ENCODE data around the gene STK32C.
"Not testable (repeated sequence)": the region's sequence is repeated elsewhere in the genome, so short reads cannot be mapped to it uniquely, and the experiment has no call there.

The STK32C gene

DNA sequence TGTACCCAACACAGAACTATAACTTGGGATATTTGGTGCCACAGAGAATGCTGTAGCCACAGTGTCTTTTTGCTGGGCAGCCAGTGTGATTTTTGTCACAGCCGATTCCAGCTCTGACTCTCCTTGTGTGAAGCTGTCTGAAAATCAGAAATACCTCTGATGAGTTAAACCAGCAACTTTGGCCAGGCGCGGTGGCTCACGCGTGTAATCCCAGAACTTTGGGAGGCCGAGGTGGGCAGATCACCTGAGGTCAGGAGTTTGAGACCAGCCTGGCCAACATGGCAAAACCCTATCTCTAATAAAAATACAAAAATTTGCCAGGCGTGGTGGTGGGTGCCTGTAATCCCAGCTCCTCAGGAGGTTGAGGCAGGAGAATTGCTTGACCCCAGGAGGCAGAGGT lies 30.1 kb upstream of the STK32C start:
- not testable (repeated sequence) for DNase-seq (ENCODE audit: low spot score)

DNA sequence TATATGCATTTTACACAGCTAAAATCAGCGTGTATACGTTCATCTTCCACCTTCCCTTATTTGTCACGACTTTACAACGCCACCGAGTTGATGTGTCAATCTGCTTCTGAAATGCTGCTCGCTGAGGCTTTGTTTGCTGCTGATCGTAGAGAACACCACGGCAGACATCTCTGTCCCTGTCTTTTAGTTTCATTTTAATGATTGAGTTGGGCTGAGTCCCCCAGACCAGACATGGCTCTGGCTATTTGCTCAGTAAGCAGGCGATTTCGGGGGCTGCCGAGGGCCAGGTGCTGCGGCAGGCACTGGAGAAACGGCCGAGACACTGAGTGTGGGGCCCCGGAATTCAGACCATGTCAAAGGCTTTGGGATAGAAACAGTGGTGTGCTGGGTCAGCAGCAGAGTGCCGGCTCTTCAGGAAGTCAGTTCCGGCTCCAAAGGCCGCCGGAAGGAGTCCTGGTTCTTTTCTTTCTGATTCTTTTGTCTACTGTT lies 29.2 kb upstream of the STK32C start:
- peak; percentile 28 for DNase-seq (ENCODE audit: low spot score)

DNA sequence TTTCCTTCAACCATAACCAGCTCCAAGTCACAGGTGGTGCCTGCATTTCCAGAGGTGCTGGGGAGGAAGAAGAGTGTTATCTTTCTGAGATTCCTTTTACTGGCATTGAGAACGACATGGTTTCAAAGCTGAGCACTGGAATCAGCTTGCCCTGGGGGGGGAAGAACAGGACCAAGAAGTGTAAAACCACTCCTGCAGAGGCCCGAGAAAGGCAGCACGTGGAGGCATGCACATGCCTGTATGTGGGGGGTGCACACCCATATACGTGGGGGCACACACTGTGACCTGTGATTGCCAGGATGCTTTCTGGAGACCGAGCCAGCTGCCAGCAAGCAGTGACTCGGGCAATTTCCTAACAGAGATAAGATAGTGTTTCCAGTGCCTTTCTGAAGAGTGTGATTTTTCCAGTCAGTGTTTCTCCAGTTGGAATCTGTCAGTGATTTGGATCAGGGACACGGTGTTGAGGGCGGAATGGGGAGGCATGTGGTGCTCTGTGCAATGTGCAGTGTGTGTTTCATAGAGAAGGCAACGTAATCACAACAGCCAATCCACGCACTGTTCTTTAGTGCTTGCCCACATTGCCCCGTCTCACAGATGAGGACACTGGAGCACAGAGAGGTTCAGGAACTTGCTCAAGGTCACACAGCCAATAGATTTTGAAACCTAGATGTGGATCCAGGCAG lies 28.5 kb upstream of the STK32C start:
- no peak for DNase-seq (ENCODE audit: low spot score)

DNA sequence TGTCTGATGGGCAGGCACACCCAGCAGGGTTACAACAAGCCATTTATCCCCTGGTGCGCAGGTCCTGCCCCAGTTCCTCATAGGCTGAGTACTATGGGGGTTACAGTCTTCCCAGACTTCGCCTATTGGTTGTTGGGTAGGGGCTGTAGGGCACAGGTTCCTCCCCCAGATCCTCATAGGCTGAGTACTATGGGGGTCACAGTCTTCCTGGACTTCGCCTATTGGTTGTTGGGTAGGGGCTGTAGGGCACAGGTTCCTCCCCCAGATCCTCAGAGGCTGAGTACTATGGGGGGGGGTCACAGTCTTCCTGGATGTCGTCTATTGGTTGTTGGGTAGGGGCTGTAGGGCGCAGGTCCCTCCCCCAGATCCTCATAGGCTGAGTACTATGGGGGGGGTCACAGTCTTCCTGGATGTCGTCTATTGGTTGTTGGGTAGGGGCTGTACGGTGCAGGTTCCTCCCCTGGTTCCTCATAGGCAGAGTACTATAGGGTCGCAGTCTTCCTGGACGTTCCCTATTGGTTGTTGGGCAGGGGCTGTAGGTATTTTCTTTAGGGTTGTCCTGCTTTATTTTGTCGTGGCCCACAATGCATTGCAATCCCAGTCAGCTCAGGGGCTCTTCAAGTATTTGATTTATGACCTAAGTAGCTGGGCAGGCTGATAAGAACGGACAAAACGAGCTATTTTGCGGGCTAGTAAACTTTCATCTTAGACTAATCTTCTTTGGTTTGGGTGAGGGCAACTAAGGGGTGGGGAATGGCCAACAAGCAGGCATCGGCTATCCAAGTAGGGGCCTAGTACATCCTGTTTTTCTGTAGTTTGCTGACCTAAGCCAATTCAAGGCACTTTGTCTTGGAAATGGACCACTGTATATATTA lies 27.7 kb upstream of the STK32C start:
- DNase-seq (ENCODE audit: low spot score): no peak

DNA sequence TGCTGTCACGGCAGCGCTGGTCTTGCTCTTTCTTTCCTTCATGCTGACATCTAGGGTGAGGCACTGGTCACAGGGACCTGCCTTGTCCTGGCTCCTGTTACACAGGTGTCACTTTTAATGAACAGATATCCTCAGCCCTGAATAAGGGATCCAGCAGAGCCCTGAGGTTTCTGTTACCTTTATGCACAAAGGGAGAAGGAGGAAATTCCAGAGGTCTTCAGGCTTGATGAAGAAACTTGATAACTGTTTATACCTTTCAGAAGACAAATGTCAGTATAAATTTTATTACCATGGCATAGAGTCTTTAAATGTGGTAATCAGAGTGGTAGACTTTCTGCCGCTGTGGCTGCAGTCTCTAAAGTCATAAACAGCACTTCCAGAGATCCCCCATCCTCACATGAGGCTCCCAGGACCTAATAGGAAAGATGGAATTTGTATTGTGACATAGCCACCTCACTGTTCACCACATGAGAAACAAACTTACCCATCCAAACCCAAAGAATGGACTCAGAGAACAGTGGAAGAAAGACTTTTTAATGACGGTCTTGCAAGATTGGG lies 27.0 kb upstream of the STK32C start:
- DNase-seq (ENCODE audit: low spot score): no peak

DNA sequence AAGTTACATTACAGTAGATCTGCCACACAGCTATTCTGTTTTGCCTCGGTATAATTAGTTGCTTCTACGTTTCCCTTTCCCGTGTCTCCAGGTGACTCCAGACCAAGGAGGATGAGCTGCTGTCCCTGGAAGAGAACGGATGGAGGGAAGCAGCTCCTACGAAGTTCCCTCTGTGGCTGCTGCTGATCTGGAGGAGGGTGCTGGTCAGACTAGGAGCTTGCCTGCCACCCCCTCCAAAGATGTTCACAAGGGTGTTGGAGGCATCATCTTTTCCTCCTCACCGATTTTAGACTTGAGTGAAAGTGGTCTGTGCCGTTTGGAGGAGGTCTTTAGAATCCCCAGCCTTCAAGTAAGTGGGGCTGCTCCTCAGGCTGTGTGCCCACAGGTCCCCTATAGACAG lies 25.6 kb upstream of the STK32C start:
- no peak for DNase-seq (ENCODE audit: low spot score)

DNA sequence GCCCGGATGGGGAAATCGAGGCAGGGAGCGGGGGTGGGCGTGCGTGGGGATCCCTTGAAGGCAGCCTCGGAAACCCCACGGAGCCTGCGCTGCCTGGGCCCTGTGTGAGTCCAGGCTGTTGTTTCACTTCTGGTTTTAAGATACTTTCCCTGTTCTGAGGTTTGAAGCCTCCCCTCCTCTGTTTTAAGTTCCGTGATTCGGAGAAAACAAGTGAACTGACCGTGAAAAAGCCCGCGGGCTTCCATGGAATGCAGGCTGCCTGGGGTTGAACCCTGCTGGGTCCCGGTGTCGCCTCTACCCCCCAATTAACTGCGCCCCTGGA lies 24.6 kb upstream of the STK32C start:
- no peak for DNase-seq (ENCODE audit: low spot score)

DNA sequence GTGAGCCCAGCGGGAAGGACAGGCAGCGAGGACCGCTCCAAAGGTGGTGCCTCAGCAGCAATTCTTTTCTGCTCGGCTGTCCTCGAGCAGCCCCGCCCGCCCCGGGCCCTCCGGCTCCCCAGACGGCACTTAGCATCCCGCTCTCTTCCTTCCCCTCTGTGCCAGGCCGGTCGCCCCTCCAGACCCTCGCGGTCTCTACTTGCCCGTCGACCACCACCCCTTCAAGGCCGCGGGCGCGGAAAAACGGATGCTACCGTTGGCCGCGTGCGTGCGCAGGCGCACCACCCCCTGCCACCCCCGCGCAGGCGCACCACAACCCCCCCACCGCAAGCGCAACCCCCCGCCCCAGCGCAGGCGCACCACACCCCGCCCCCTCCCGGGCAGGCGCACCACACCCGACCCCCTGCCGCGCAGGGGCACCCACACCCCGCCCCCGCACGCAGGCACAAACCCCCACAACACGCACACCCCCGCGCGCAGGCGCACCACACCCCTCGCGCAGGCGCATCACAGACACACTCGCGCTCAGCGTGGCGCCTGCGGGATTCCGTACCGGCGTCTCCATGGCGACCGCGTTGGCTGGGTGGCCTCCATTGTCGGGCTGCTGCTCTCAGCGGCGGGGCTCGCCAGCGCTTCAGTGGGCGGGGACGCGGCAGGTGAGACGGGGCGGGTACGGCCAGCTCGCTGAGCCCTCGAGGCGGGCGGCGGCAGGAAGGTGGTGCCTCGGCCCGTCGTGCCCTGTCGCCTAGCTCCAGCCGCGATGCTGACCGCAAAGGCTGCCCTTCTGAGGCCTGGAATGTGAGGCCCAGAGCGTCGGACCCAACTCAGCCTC lies 24.1 kb upstream of the STK32C start, which contains the start of gene LRRC27:
TSS of gene LRRC27 (plus strand) at position 593 of the 832 bp plus-strand sequence. CDS start 1,332 bp downstream, outside the sequence.
- peak; percentile 95 for DNase-seq (ENCODE audit: low spot score)

DNA sequence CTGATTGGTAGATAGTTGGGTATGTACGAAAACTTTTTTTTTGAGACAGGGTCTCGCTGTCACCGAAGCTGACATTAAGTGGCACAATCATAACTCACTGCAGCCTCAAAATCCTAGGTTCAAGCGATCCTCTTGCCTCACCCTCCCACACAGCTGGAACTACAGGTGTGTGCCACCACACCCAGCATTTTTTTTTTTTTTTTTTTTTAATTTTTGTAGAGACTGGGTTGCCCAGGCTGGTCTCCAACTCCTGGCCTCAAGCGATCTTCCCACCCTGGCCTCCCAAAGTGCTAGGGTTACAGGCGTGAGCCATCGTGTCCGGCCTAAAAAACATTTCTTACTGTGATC lies 22.7 kb upstream of the STK32C start:
- DNase-seq (ENCODE audit: low spot score): no peak

DNA sequence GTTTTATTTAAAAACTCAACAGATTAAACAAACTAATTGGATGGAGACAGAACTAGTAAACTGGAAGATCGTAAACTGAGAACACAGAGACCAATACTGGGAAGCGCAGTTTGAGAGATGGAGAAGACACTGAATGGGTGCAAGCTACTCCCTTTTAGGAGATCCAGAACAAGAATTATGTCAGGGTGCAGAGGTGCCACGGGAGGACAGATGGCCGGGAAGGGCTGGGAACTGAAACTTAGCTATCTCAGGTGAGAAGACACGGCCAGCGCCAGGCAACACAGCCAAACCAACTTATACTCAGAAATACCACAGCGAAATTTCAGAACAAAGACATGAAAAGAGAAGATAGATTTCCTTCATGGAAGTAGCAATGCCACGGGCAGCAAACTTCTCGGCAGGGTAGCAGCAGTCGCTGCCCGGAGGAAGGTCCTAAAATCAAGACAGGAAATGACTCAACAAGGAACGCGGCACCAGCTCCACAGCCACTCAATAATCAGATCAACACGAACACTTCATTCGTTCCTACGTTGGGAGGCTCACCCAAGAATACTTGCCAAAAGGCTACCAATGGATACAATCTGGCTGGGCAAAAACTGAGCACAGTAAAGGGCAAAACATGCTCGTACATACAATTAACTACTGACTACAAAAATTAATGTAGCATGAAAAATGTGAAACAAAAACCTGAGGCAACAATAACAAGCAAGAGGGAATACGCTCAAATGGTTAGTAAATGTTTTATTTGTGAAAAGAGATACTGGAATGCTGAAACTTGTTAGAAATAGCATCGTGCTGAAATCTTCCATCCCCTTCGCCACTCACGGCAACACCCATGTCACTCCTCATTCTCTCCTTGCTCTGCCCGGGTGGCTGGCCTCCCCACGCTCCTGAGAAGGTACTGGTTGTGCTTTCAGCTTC lies 22.1 kb upstream of the STK32C start:
- DNase-seq (ENCODE audit: low spot score): no peak

DNA sequence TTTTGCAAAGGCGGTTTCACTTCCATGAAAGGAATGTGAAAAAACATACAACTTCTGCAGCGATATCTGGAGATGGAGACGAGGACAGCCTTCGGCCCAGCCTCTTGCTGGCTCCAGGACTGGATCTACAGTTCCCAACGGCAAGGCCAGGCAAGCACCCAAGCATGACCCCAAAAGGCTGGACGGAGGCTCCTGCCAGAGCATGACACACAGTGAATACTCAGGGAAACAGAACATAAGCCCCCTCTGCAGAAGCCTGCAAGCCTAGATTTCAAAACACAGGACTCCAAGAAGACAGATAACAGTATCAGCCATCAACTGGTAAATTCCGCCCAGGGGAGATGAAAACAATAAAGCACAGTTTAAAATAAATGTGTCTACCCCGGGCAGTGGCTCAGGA lies 21.0 kb upstream of the STK32C start:
- DNase-seq (ENCODE audit: low spot score): no peak

DNA sequence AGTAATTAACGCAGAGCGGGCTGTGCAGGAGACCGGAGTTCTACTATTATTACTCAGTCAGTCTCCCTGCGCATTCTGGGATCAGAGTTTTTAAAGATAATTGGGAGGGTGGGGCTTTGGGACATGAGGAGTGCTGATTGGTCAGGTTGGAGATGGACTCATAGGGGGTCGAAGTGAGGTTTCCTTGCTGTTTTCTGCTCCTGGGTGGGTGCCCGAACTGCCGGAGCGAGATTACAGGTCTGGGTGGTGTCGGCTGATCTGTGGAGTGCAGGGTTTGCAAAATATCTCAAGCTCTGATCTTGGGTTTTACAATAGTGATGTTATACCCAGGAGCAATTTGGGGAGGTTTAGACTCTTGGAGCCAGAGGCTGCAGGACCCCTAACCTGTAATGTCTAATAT lies 20.4 kb upstream of the STK32C start:
- DNase-seq (ENCODE audit: low spot score): no peak

DNA sequence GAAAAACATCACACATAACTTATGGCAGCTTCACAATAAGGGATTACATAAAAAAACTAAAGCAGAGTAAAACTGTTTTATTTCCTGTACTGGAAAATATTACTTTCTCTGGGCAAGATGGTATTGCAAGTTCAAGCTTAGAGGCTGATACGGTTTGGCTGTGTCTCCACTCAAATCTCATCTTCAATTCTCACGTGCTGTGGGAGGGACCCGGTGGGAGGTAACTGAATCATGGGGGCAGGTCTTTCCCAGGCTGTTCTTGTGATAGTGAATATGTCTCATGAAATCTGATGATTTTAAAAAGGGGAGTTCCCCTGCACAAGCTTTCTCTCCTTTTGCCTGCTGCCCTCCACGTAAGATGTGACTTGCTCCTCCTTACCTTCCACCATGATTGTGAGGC lies 19.2 kb upstream of the STK32C start:
- no peak for DNase-seq (ENCODE audit: low spot score)

DNA sequence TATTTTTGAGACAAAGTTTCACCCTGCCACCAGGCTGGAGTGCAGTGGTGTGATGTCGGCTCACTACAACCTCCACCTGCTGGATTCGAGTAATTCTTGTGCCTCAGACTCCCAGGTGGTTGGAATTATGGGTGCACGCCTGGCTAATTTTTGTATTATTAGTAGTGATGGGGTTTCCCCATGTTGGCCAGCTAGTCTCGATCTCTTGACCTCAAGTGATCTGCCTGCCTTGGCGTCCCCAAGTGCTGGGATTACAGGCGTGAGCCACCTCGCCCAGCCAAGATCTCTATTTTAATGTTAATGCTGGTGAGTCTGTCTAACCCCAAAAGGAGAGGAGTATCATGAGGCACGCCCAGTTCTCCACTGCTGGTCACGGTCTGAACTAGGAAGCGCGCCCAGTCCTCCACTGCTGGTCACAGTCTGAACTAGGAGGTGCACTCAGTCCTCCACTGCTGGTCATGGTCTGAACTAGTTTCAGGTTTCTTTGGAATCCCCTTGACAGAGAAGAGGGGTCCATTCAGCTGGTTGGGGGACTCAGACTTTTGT lies 18.7 kb upstream of the STK32C start:
- DNase-seq (ENCODE audit: low spot score): no peak

DNA sequence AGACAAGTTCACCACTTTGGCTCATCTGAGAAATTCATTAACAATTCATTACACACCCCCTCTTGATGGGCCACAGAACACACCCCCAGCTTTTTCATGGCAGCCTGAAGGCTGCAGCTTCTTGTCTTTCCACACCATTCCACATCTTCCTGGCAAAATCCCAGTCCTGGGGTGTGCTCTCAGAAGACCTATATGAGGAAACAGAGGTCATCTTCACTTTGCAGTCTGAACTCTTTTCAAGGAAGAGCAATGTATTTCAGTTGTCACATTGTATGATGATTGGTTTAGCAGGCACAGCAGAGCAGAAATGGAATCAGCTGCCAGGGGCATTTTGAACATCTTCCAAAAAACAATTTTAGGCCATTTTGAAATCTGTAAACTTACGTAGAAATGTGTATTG lies 16.4 kb upstream of the STK32C start:
- no peak for DNase-seq (ENCODE audit: low spot score)

DNA sequence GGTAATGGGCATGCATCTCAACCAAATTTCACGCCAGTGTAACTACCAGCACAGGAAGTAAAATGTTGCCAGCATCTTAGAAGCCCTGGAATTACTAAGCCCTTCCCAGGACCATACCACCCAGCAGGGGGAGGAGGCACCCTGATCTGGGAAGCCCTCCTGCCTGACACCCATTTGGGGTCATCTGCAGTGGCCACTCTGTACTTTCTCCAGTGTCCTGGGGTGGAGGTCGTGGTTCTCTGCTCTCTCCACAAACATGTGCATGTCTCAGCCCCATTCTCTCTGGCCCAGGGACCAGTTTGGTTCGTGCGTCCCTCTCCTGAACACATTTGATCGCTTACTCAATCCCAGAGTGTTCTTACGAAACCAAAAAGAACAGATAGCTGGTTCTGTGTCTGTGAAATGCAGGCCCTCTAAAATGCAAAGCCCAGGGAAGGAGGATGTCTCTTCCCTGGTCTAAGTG lies 14.9 kb upstream of the STK32C start:
- no peak for DNase-seq (ENCODE audit: low spot score)

DNA sequence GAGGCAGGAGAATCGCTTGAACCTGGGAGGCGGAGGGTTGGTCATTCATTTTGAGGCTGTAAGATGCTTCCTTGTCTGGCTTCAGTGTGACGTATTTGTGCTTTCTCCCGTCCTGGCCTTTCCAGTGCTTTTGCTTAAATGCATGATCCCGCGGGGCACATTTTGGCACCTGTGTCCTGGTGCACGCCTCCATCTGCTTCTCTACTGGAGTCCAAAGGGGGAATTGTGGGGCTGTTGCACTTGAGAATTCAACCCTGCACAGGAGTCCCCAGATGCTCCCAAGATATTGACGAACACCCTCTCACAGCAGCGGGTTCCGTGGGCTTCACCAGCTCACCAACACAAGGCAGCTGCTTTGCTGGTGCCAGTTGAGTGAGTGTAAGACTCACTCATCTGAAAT lies 14.0 kb upstream of the STK32C start:
- DNase-seq (ENCODE audit: low spot score): no peak

DNA sequence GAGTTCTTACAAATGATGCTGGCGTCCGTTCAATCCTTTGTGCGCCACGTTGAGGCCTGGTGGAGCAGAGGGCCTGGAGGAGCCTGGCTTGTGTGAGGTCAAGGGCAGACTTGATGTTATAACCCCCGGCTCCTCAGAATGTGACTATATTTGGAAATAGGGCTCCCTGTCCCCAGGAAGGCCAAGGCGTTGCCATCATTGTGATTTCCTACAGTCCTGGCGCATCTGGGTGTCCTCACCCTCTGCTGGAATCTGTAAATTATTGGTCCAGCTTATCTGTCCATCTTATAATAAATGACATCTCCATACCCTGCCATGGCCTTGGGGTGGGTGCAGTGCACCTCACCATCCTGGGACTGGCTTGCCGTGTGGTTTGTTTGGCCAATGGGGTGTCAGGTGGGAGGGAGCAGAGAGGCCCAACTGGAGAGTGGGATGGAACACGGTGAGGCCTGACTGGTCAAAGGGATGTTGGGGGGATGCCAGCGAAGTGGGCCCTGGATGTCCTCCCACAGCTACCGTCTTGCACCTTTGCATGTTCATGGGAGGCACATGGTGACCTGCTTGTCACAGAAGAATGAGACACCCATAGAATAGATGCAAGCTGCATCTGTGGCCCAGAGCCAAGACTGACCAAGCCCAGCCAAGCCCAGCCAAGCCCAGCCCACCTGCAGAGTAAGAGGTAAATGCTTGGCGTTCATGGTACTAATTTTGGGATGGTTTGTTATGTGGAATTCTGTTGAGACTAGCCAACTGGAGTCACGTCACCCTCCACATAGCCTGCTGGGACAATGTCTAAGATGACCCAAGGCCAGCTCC lies 13.1 kb upstream of the STK32C start:
- no peak for DNase-seq (ENCODE audit: low spot score)

DNA sequence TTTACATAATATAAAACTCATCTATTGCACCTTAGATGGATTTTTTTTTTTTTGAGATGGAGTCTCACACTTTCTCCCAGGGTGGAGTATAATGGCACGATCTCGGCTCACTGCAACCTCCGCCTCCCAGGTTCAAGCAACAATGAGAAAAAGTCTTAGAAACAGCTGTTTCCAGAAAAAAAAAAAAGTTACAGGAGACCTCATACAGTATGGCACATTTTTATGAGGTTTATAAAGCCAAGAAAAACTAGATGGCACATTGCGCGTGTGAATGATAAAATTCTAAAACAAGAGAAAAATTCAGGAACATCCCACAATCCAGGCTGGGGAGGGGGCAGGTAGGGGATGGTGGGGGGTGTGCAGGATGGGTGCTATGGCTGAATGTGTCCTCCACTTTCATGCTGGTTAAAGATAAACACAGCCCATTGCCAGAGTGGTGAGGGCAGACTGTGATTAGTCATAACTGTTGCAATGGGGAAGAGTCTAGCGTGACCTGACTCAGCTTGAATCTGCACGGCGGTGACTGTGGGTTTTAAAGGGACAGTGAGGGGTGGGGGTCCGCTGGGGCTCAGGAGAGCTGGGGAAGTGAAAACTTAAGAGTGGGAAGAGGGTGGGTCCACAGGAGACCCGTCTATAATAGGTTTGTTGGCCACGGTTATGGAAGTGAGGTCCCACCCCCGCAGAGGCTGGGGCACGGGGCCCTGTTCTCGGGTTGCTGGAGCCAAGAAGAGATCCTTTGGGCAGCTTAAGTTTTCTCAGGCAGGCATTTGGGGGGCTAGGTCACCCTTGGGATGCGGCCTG lies 12.3 kb upstream of the STK32C start:
- DNase-seq (ENCODE audit: low spot score): peak; percentile 43

All from HuH-7.5 (cell line).